Karpas-422 (cell line): ENCODE results near the gene TMEM203. TPM values are rescaled to one million over a fixed set of nuclear protein-coding genes. Genes with fewer than 3 reads are reported as not detected.

ENCODE experiments used
- DNase-seq: peaks from one replicate; pipeline ENCODE4 v3.0.0-alpha.2; 2015
- H2AFZ ChIP-seq: fragments of 200-600 bp; sonication (generic); 2 replicates; pipeline ENCODE4 v1.6.1; 2014; ENCODE audit warnings: antibody characterized with exemption, low read length, mixed read lengths
- H3K27ac ChIP-seq: fragments of 200-600 bp; sonication (generic); 2 replicates; pipeline ENCODE4 v1.5.1; 2014; ENCODE audit warnings: mild to moderate bottlenecking, low read length, moderate library complexity
- H3K27me3 ChIP-seq: fragments of 200-600 bp; sonication (generic); 2 replicates; pipeline ENCODE4 v1.6.1; 2014; ENCODE audit warnings: low read length, mixed read lengths
- H3K36me3 ChIP-seq: fragments of 200-600 bp; sonication (generic); 2 replicates; pipeline ENCODE4 v1.6.1; 2014; ENCODE audit warnings: low read length, mixed read lengths; ENCODE audit not compliant: insufficient read depth
- H3K4me1 ChIP-seq: fragments of 200-600 bp; sonication (generic); 2 replicates; pipeline ENCODE4 v1.6.1; 2014; ENCODE audit warnings: mild to moderate bottlenecking, low read length, mixed read lengths
- H3K4me2 ChIP-seq: fragments of 200-600 bp; sonication (generic); 2 replicates; pipeline ENCODE4 v1.6.1; 2014; ENCODE audit warnings: low read length, low read depth, mild to moderate bottlenecking; ENCODE audit not compliant: poor library complexity, severe bottlenecking
- H3K4me3 ChIP-seq: fragments of 200-600 bp; sonication (generic); 2 replicates; pipeline ENCODE4 v1.5.1; 2014; ENCODE audit warnings: mild to moderate bottlenecking, antibody characterized with exemption, low read length, mixed read lengths
- H3K79me2 ChIP-seq: fragments of 200-600 bp; sonication (generic); 2 replicates; pipeline ENCODE4 v1.6.1; 2014; ENCODE audit warnings: mild to moderate bottlenecking, low read length, mixed read lengths
- H3K9ac ChIP-seq: fragments of 200-600 bp; sonication (generic); 2 replicates; pipeline ENCODE4 v1.6.0; 2014; ENCODE audit warnings: low read length
- H3K9me2 ChIP-seq: fragments of 200-600 bp; sonication (generic), shearing (Covaris generic); replicated peaks from 2 replicates; pipeline ENCODE4 v1.6.0; 2014; ENCODE audit warnings: mild to moderate bottlenecking, low read length, moderate library complexity; ENCODE audit not compliant: insufficient read depth
- H3K9me3 ChIP-seq: fragments of 300-700, 200-600 bp; sonication (generic); 2 replicates; pipeline ENCODE4 v1.6.1; 2014; ENCODE audit warnings: low read length, mixed read lengths
- H4K20me1 ChIP-seq: fragments of 200-600 bp; sonication (generic); 2 replicates; pipeline ENCODE4 v1.6.1; 2014; ENCODE audit warnings: mild to moderate bottlenecking, antibody characterized with exemption, low read length, low read depth; ENCODE audit not compliant: insufficient read depth
- total RNA-seq: library from RNA; depleted of rRNA; stranded (reverse); fragments of >200 nt; shearing (Covaris generic); gene quantifications from 2 replicates; pipeline ENCODE4 v1.2.3, GENCODE V29; 2014; ENCODE audit warnings: low replicate concordance

Gene TMEM203
- total RNA-seq, 1 experiment from 2014 or later = 30.6 TPM

GRCh38 chr9:137171149-137171900 lies 34.1 kb downstream of the TMEM203 start:
- Histone ChIP-seq H3K79me2 (no peaks in the 10 kb centered on the region), H3K9me3 (no peaks in the 10 kb centered on the region), H4K20me1 (peaks cover 22% of the 10 kb centered on the region; the same call in 1 of the 2 replicates), H3K4me1 (peaks cover 39% of the 10 kb centered on the region), H3K27ac (no peak overlapping the region), H2AFZ (no peak overlapping the region), H3K9ac (no peak overlapping the region), H3K4me2 (no peak overlapping the region), H3K4me3 (no peak overlapping the region), H3K27me3 (no peaks in the 10 kb centered on the region), H3K36me3 (no peaks in the 10 kb centered on the region), H3K9me2 (no peaks in the 10 kb centered on the region)
- no peak for DNase-seq

GRCh38 chr9:137170486-137171148 lies 34.8 kb downstream of the TMEM203 start:
- H3K4me1 ChIP-seq = peaks cover 39% of the 10 kb centered on the region
- H3K4me2 ChIP-seq = no peak overlapping the region
- H3K27ac ChIP-seq = no peak overlapping the region
- DNase-seq = no peak
- H3K36me3 ChIP-seq = no peaks in the 10 kb centered on the region
- no peak overlapping the region for H2AFZ ChIP-seq
- no peaks in the 10 kb centered on the region for H3K9me3 ChIP-seq
- peaks cover 17% of the 10 kb centered on the region; the same call in 1 of the 2 replicates for H4K20me1 ChIP-seq
- H3K27me3 ChIP-seq = no peaks in the 10 kb centered on the region
- H3K9me2 ChIP-seq = no peaks in the 10 kb centered on the region
- no peak overlapping the region for H3K4me3 ChIP-seq
- no peaks in the 10 kb centered on the region for H3K79me2 ChIP-seq
- H3K9ac ChIP-seq = no peak overlapping the region

- Histone ChIP-seq H4K20me1 (peaks cover 14% of the 10 kb centered on the region; the same call in 1 of the 2 replicates), H3K79me2 (no peaks in the 10 kb centered on the region), H3K4me1 (peaks cover 35% of the 10 kb centered on the region), H3K9ac (no peak within 1 kb of the TSS), H3K27ac (no peak within 1 kb of the TSS), H3K36me3 (no peaks in the 10 kb centered on the region), H3K4me2 (peak within 1 kb of the TSS; percentile 65), H3K9me2 (no peaks in the 10 kb centered on the region), H3K4me3 (peak within 1 kb of the TSS; percentile 45; the same call in 1 of the 2 replicates), H3K27me3 (no peaks in the 10 kb centered on the region), H2AFZ (no peak within 1 kb of the TSS), H3K9me3 (no peaks in the 10 kb centered on the region)
- DNase-seq = no peak
Measured at GRCh38 chr9:137169896-137170358, 35.5 kb downstream of the TMEM203 start, which contains the start of gene LRRC26. Gene LRRC26, minus strand, starts transcription at chr9:137170051. Its CDS starts 108 bp downstream, at chr9:137169943.

- DNase-seq = peak; percentile 66
- Histone ChIP-seq H3K9ac (no peak overlapping the region), H4K20me1 (peaks cover 13% of the 10 kb centered on the region; the same call in 1 of the 2 replicates), H3K27ac (no peak overlapping the region), H3K9me2 (no peaks in the 10 kb centered on the region), H3K4me1 (peaks cover 29% of the 10 kb centered on the region), H3K27me3 (no peaks in the 10 kb centered on the region), H3K79me2 (no peaks in the 10 kb centered on the region), H3K4me3 (peak overlapping the region; percentile 45; the same call in 1 of the 2 replicates), H3K9me3 (no peaks in the 10 kb centered on the region), H3K36me3 (no peaks in the 10 kb centered on the region), H3K4me2 (peak overlapping the region; percentile 65), H2AFZ (no peak overlapping the region)
Measured at GRCh38 chr9:137168904-137169856, 36.3 kb downstream of the TMEM203 start.

GRCh38 chr9:137168573-137168903 lies 36.9 kb downstream of the TMEM203 start:
- H3K4me1 ChIP-seq = peaks cover 29% of the 10 kb centered on the region
- H3K9ac ChIP-seq = no peak overlapping the region
- no peak overlapping the region for H3K4me2 ChIP-seq
- no peak for DNase-seq
- no peak overlapping the region for H3K27ac ChIP-seq
- H3K9me2 ChIP-seq = no peaks in the 10 kb centered on the region
- H3K36me3 ChIP-seq = no peaks in the 10 kb centered on the region
- no peaks in the 10 kb centered on the region for H3K79me2 ChIP-seq
- H2AFZ ChIP-seq = no peak overlapping the region
- H3K9me3 ChIP-seq = no peaks in the 10 kb centered on the region
- H3K4me3 ChIP-seq = no peak overlapping the region
- H3K27me3 ChIP-seq = no peaks in the 10 kb centered on the region
- H4K20me1 ChIP-seq = peaks cover 13% of the 10 kb centered on the region; the same call in 1 of the 2 replicates

- Histone ChIP-seq H3K9ac (no peak overlapping the region), H3K4me2 (no peak overlapping the region)
Measured at GRCh38 chr9:137167747-137168572, 37.5 kb downstream of the TMEM203 start.

GRCh38 chr9:137167277-137167746 lies 38.1 kb downstream of the TMEM203 start:
- Histone ChIP-seq H2AFZ (no peak overlapping the region), H4K20me1 (peaks cover 10% of the 10 kb centered on the region; the same call in 1 of the 2 replicates), H3K4me2 (no peak overlapping the region), H3K79me2 (no peaks in the 10 kb centered on the region), H3K9ac (no peak overlapping the region), H3K36me3 (no peaks in the 10 kb centered on the region), H3K4me3 (no peak overlapping the region), H3K4me1 (peaks cover 29% of the 10 kb centered on the region), H3K9me3 (no peaks in the 10 kb centered on the region), H3K27me3 (no peaks in the 10 kb centered on the region), H3K9me2 (no peaks in the 10 kb centered on the region), H3K27ac (no peak overlapping the region)
- no peak for DNase-seq

More at GRCh38 chr9:137167747-137168572, 37.5 kb downstream of the TMEM203 start:
- H3K27me3 ChIP-seq = no peaks in the 10 kb centered on the region
- H3K9me3 ChIP-seq = no peaks in the 10 kb centered on the region
- H2AFZ ChIP-seq = no peak overlapping the region
- H4K20me1 ChIP-seq = peaks cover 10% of the 10 kb centered on the region; the same call in 1 of the 2 replicates
- H3K79me2 ChIP-seq = no peaks in the 10 kb centered on the region
- no peak for DNase-seq
- no peak overlapping the region for H3K27ac ChIP-seq
- H3K9me2 ChIP-seq = no peaks in the 10 kb centered on the region
- no peaks in the 10 kb centered on the region for H3K36me3 ChIP-seq
- H3K4me3 ChIP-seq = no peak overlapping the region
- H3K4me1 ChIP-seq = peaks cover 29% of the 10 kb centered on the region
